Measurements from ENCODE around the gene RAB43.

RAB43 gene

DNA sequence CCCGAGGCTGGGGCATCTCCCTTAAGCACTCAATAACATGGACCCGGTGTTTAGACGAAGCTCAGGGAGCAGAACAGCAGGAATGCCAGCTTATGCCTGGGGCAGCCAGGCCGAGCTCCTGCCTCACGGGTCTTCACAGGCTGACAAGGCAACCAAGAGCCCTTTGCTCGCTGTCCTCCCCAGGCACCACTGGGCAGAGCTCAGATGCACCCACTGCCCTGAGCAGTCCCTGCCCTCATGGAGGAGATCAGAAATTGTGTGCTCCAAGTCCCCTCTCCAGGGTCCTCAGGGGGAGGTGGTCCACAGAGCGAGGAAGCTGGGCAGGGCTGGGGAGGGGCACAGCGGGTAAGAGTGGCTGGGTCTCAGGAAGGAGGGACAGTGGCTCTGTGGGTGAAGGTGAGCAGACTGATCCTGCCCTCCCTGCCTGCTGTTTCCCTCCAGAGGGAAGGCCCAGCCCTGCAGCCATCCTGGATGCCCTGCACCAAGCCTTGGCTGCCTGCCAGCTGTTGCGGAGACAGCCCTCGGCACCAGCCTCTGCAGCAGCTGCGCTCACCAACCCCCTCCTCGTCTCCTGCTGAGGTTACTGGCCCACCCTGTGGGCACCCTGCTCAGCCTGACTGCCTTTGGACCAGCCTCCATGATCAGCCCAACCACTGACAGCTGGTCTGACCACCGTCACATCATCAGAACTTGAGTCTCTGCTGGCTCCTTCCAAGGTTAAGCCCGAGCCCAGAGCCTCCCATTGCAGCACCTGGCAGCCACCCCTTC lies 82.1 kb downstream of the RAB43 start:
- no peak overlapping the region for H3K9ac ChIP-seq (ENCODE audit: low read depth in 1 of 2, low read length in 2 of 2)
- no peaks in the 10 kb centered on the region for H3K9me3 ChIP-seq (ENCODE audit: control insufficient read depth in 1 of 2, low read length in 2 of 2)
- H3K27ac ChIP-seq (ENCODE audit: low read depth, low read length) = no peak overlapping the region
- H3K36me3 ChIP-seq (ENCODE audit: control insufficient read depth in 1 of 2, insufficient read depth in 2 of 2, low read length in 2 of 2) = no peaks in the 10 kb centered on the region
- no peak overlapping the region for H3K4me3 ChIP-seq (ENCODE audit: low read depth in 1 of 2, low read length in 2 of 2)
- H3K27me3 ChIP-seq (ENCODE audit: control insufficient read depth in 1 of 2, insufficient read depth in 2 of 2, low read length in 2 of 2) = peaks cover 0 to 3% of the 10 kb centered on the region in 2 donors
- H3K4me1 ChIP-seq (ENCODE audit: control insufficient read depth in 1 of 2, insufficient read depth in 2 of 2, low read length in 2 of 2) = no peaks in the 10 kb centered on the region

DNA sequence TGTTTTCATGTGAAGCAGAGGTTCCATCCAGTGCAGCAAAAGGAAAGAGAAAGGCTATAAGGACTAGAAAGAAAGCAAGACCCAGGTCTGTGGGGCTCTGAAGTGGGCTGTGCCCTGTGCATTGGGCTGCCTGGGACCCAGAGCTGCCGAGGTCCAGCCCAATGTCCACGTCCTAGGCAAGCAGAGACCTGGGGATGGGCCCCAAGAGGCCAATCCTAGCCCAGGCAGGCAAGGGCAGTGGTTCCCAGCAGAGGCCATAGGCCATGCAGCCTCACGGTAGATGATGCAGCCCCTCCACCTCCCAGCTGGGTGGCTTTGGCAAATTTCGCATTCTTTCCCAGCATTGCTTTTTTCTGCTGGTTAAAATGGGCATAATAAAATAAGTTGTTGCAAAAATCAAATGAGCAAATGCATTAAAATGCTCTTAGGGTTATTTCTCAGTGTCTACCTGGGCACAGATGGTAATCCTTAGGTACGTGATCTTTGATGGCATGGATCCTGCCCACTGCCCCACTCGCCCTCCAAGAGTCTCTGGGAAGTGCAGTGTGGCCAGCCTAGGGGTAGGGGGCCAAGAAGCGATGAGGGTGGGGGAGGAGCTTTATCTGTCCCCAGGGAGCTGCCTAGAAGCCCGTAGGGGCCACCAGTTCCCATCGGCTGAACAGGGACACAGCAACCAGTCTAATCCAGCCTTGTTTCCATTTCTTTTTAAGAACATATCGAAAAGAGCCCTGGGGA lies 83.3 kb downstream of the RAB43 start:
- Histone ChIP-seq H3K27ac (ENCODE audit: low read depth, low read length) (no peak overlapping the region), H3K4me3 (ENCODE audit: low read depth in 1 of 2, low read length in 2 of 2) (no peak overlapping the region), H3K36me3 (ENCODE audit: control insufficient read depth in 1 of 2, insufficient read depth in 2 of 2, low read length in 2 of 2) (no peaks in the 10 kb centered on the region)

More for the DNA sequence above, 83.3 kb downstream of the RAB43 start:
- H3K4me1 ChIP-seq (ENCODE audit: control insufficient read depth in 1 of 2, insufficient read depth in 2 of 2, low read length in 2 of 2) = no peaks in the 10 kb centered on the region
- no peaks in the 10 kb centered on the region for H3K9me3 ChIP-seq (ENCODE audit: control insufficient read depth in 1 of 2, low read length in 2 of 2)
- H3K27me3 ChIP-seq (ENCODE audit: control insufficient read depth in 1 of 2, insufficient read depth in 2 of 2, low read length in 2 of 2) = peaks cover 0 to 2% of the 10 kb centered on the region in 2 donors
- H3K9ac ChIP-seq (ENCODE audit: low read depth in 1 of 2, low read length in 2 of 2) = no peak overlapping the region
